Neutrophil (primary cell): Measurements from ENCODE around the gene PLEKHA4.

ENCODE experiments used
- H3K27ac ChIP-seq: fragments of 200-600 bp; sonication (generic); 2 replicates; pipeline ENCODE4 v1.5.1; 2016; ENCODE audit warnings: mild to moderate bottlenecking, moderate library complexity
- H3K27me3 ChIP-seq: fragments of 200-600 bp; sonication (generic); 2 replicates; pipeline ENCODE4 v1.6.0; 2016; ENCODE audit warnings: mild to moderate bottlenecking
- H3K36me3 ChIP-seq: fragments of 200-600 bp; sonication (generic); 2 replicates; pipeline ENCODE4 v1.5.1; 2017
- H3K4me1 ChIP-seq, 2 experiments: fragments of 200-600 bp in 1 of 2; sonication (generic) in 1 of 2; 1 replicate in 1 of 2; 2 replicates in 1 of 2; pipeline versions ENCODE4 v1.5.1 to v1.6.1; 2013 to 2016; ENCODE audit warnings: low read depth in 1 of 2, low read length in 1 of 2, mild to moderate bottlenecking in 1 of 2, moderate library complexity in 1 of 2; ENCODE audit not compliant: control insufficient read depth in 1 of 2, insufficient read depth in 1 of 2
- H3K4me3 ChIP-seq, 2 experiments: fragments of 200-600 bp in 1 of 2; sonication (generic) in 1 of 2; 1 replicate in 1 of 2; 2 replicates in 1 of 2; pipeline ENCODE4 v1.5.1; 2013 to 2016; ENCODE audit warnings: low read depth in 1 of 2, low read length in 1 of 2, mild to moderate bottlenecking in 1 of 2, moderate library complexity in 1 of 2
- H3K9me3 ChIP-seq: fragments of 200-600 bp; sonication (generic); 2 replicates; pipeline ENCODE4 v1.5.1; 2016
- CTCF ChIP-seq: fragments of 200-600 bp; sonication (generic); IDR thresholded peaks from 2 replicates; pipeline ENCODE4 v1.5.1; 2016; ENCODE audit warnings: antibody characterized with exemption

Gene PLEKHA4

GRCh38 chr19:48814895-48815294, 53.5 kb downstream of the PLEKHA4 start:
- peaks cover 40% of the 10 kb centered on the region for H3K27me3 ChIP-seq
- no peak overlapping the region for H3K4me3 ChIP-seq
- no peaks in the 10 kb centered on the region for H3K9me3 ChIP-seq
- peaks cover 12 to 14% of the 10 kb centered on the region in 2 experiments for H3K4me1 ChIP-seq
- TF ChIP-seq CTCF: no peak
- H3K27ac ChIP-seq: no peak overlapping the region
- H3K36me3 ChIP-seq: no peaks in the 10 kb centered on the region

GRCh38 chr19:48813123-48813913, 55.1 kb downstream of the PLEKHA4 start:
- Histone ChIP-seq H3K27me3 (peaks cover 47% of the 10 kb centered on the region), H3K4me1 (peaks cover 12 to 15% of the 10 kb centered on the region in 2 experiments), H3K4me3 (no peak overlapping the region), H3K27ac (no peak overlapping the region), H3K36me3 (no peaks in the 10 kb centered on the region), H3K9me3 (no peaks in the 10 kb centered on the region)
- no peak for TF ChIP-seq CTCF

- Histone ChIP-seq H3K4me3 (no peak overlapping the region), H3K27ac (no peak overlapping the region), H3K36me3 (no peaks in the 10 kb centered on the region), H3K9me3 (no peaks in the 10 kb centered on the region), H3K4me1 (peaks cover 12 to 15% of the 10 kb centered on the region in 2 experiments), H3K27me3 (peaks cover 47% of the 10 kb centered on the region)
- TF ChIP-seq CTCF: no peak
These were observed 56.1 kb downstream of the PLEKHA4 start for GRCh38 chr19:48812094-48812929.

- Histone ChIP-seq H3K9me3 (no peaks in the 10 kb centered on the region), H3K27me3 (peaks cover 47% of the 10 kb centered on the region), H3K4me1 (peaks cover 12 to 15% of the 10 kb centered on the region in 2 experiments), H3K36me3 (no peaks in the 10 kb centered on the region), H3K4me3 (peak overlapping the region; percentile 62 to 66), H3K27ac (no peak overlapping the region)
- TF ChIP-seq CTCF: no peak
These were observed 58.3 kb downstream of the PLEKHA4 start for GRCh38 chr19:48810151-48810550.

- no peak overlapping the region for H3K27ac ChIP-seq
- no peak for TF ChIP-seq CTCF
- H3K27me3 ChIP-seq: peaks cover 35% of the 10 kb centered on the region
- no peaks in the 10 kb centered on the region for H3K9me3 ChIP-seq
- H3K4me1 ChIP-seq: peaks cover 12 to 15% of the 10 kb centered on the region in 2 experiments
- no peaks in the 10 kb centered on the region for H3K36me3 ChIP-seq
- H3K4me3 ChIP-seq: no peak overlapping the region
These were observed 60.7 kb downstream of the PLEKHA4 start for GRCh38 chr19:48807590-48808308.
